Embryonic facial prominence (tissue), 1 donor: ENCODE data around the gene STEAP3.

Source experiments
- DNase-seq: peaks from one replicate; pipeline ENCODE4 v3.0.0-alpha.2; 2016; ENCODE audit errors: extremely low spot score

STEAP3 gene

DNA sequence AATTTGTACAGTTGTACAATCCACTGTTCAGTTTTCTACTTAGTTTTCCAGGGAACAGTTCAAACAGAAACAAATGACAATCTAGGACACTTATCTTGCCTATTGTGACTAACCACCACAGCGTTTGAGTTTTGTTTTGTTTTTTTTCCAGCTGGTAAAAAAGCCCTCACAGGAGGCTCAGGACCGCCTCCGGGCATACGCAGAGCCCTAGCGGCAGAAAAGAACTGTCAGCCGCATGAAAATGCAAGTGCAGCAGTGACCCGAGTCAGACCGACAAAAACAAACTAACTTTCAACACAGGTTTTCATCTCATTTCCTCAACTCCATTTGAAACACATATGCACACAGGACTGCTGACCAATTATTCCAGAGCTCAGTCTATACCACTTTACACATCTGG lies 68.6 kb downstream of the STEAP3 start:
- no peak for DNase-seq

GRCh38 chr2:119293254-119293653 lies 69.6 kb downstream of the STEAP3 start:
- no peak for DNase-seq

GRCh38 chr2:119293900-119294299 lies 70.3 kb downstream of the STEAP3 start:
- no peak for DNase-seq

DNA sequence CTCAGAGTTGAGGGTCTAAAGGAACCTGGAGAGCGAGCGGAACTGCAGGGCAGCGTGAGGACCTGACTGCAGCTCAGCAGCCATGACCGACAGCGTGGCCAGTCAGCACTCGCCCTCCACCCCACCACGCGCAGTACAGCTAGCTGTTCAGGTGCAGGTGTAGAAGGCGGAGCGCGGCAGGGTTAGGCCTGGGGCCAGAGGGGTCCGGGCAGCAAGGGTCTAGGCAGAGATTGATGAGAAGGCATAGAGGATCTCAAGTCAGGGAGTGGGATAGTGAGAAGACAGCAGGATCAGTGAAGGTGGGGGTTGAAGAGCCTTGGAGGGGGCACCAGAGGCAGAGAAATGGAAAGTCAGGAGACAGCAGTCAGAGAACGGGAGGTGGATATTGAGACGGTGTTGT lies 71.0 kb downstream of the STEAP3 start:
- DNase-seq: no peak

- no peak for DNase-seq
These were observed 72.2 kb downstream of the STEAP3 start for GRCh38 chr2:119295688-119296375.

GRCh38 chr2:119301413-119301812 lies 77.8 kb downstream of the STEAP3 start:
- DNase-seq: no peak

DNA sequence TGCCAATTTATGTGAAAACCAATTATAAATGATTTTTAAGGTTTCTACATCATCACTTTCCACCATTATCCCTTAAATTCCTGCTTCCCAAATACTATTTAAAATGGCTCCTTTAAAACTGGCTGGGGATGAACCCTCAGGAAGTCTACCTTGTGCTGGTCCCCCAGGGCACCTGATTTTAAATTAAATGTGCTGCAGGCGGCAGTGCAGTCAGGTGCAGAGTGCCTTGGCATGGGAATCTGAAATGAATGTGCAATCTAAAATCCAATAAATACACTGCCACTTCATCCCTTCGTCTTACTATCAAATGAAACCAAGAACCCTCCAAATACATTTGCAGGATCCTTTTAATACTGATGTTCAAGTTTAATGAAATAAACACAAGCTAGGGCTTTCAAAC lies 81.2 kb downstream of the STEAP3 start:
- no peak for DNase-seq

- no peak for DNase-seq
These were observed 82.0 kb downstream of the STEAP3 start for GRCh38 chr2:119305497-119306195.

DNA sequence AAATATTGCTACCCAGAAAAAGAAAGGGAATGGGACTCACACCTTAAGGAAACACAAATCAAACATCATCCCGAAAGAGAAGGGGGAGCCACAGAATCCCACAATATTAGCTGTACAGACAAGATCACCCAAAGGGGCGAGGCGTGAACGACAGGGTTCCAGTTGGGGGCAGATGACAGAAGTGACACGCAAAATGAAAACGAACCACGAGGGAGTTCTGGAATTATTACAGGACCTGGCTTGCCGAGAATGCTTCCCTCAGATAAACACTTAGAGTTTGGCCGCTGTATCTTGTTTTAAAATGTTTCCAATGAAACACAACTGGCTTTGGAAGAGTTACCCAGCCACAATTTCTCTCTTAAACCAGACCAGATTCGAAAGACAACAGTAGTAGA lies 82.6 kb downstream of the STEAP3 start:
- DNase-seq: no peak

- DNase-seq: no peak
These were observed 83.9 kb downstream of the STEAP3 start for GRCh38 chr2:119307419-119308140.

- DNase-seq: no peak
These were observed 85.2 kb downstream of the STEAP3 start for GRCh38 chr2:119308793-119309330.

- DNase-seq: no peak
These were observed 87.7 kb downstream of the STEAP3 start for GRCh38 chr2:119311371-119311770.

DNA sequence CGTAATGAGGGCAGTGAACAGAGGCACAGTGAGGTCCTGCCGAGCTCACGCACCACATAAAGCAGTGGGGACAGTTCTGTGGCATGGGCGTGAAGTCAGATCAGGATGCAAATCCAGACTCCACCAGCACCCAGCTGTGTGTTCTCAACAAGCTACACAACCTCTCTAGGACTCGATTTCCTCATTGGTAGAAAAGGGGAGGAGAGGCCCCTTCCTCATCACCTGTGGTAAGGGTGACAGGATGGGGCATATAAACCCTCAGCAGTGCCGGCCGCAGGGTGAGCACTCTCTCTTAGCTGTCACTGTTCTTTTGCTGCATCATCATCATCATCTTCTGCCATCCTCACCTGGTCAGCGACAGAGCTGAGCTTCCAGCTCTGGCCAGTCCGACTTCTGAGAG lies 88.2 kb downstream of the STEAP3 start:
- DNase-seq: no peak
